Activated CD4-positive, alpha-beta T cell treated with anti-CD3 and anti-CD28 coated beads, Interleukin-10, Interleukin-2, amounts not matched to agents 100 ng/mL and 50 ng/mL, durations not matched to agents 16 hours and 8 hours (primary cell): Measurements from ENCODE around the gene CUEDC1.

Experiments
- DNase-seq: peaks from one replicate; pipeline ENCODE4 v3.0.0-alpha.2; 2020

The CUEDC1 gene

GRCh38 chr17:57955183-57955931 lies at the start of gene CUEDC1:
Gene CUEDC1 (minus strand): TSS chr17:57955412. CDS start chr17:57885564, 69,848 bp downstream.
- peak; percentile 69 for DNase-seq

GRCh38 chr17:58004060-58004459 lies 48.8 kb upstream of the CUEDC1 start:
- DNase-seq, result no peak

GRCh38 chr17:58002973-58003372 lies 47.8 kb upstream of the CUEDC1 start:
- DNase-seq, result no peak

- no peak for DNase-seq
These were observed 47.1 kb upstream of the CUEDC1 start for GRCh38 chr17:58002154-58002948.

- no peak for DNase-seq
These were observed 46.4 kb upstream of the CUEDC1 start for GRCh38 chr17:58001461-58002124.

GRCh38 chr17:57999496-58000017 lies 44.3 kb upstream of the CUEDC1 start:
- peak; percentile 72 for DNase-seq

GRCh38 chr17:57999010-57999495 lies 43.8 kb upstream of the CUEDC1 start:
- DNase-seq, result no peak

GRCh38 chr17:57997085-57997809 lies 42.0 kb upstream of the CUEDC1 start:
- DNase-seq, result no peak

GRCh38 chr17:57995076-57995956 lies 40.1 kb upstream of the CUEDC1 start:
- DNase-seq, result peak; percentile 71

GRCh38 chr17:57994436-57994835 lies 39.2 kb upstream of the CUEDC1 start:
- DNase-seq, result no peak

GRCh38 chr17:57993471-57994365 lies 38.5 kb upstream of the CUEDC1 start:
- DNase-seq, result no peak

- no peak for DNase-seq
These were observed 36.3 kb upstream of the CUEDC1 start for GRCh38 chr17:57991537-57991936.

GRCh38 chr17:57990037-57990436 lies 34.8 kb upstream of the CUEDC1 start:
- no peak for DNase-seq

GRCh38 chr17:57988301-57989250 lies 33.4 kb upstream of the CUEDC1 start:
- peak; percentile 70 for DNase-seq

- DNase-seq, result peak; percentile 81
These were observed 32.5 kb upstream of the CUEDC1 start, which contains the start of gene VEZF1 for GRCh38 chr17:57987581-57988300. Gene VEZF1 (minus strand): TSS chr17:57988254. CDS start chr17:57988111, 143 bp downstream.

GRCh38 chr17:57986841-57987580 lies 31.8 kb upstream of the CUEDC1 start:
- DNase-seq, result peak; percentile 41

GRCh38 chr17:57985675-57985974 lies 30.4 kb upstream of the CUEDC1 start:
- no peak for DNase-seq
